22Rv1 (cell line): ENCODE measurements around the gene CRELD2.
A peak's percentile ranks its signal among the peaks of the same experiment; 100 is the strongest.

Source experiments
- H3K27ac ChIP-seq: fragments of 450-650 bp; 2 replicates; pipeline ENCODE4 v1.5.1; 2017
- ZFX ChIP-seq: fragments of 450-650 bp; IDR thresholded peaks from 2 replicates; pipeline ENCODE4 v1.6.1; 2017; ENCODE audit warnings: antibody characterized with exemption, borderline replicate concordance
- TF ChIP-seq, protein P1 (sequence below): fragments of 450-650 bp; IDR thresholded peaks from 2 replicates; pipeline ENCODE4 v1.5.1; 2017; ENCODE audit warnings: mild to moderate bottlenecking

CRELD2 gene

DNA sequence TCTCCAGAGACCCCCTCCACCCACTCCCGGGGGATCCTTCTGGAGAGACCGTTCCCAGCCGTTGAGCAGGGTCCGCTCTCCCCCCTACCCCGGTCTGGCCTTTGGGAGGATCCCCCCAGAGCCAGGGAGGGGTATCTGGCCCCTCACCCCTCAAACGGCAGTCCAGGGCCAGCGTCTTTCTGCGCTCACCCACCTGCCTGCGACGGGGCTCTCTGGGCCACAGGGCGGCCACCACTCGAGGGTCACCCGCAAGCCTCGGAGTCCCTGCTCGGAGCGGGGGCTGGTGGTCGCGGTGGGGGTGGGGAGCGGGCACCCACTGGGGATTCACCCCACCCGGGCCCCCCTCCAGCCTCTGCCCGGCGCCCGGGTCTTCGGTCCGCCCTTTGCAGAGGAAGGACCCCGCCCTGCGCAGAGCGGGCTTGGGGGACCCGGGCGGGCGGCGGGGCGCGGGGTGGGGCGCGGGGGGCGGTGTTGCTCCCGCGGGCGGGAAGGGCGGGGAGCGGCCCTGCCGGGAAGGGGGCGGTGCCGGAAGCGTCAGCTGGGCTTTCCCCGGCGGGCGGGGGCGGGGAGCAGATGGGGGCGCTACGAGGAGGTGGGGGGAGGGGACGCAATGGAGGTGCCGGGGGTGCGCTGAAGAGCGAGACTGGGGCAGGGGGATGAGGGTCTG, 16.6 kb downstream of the CRELD2 start:
- H3K27ac ChIP-seq = peak overlapping the region; percentile 57
- no peak for TF ChIP-seq ZFX
- TF ChIP-seq, protein P1, sequence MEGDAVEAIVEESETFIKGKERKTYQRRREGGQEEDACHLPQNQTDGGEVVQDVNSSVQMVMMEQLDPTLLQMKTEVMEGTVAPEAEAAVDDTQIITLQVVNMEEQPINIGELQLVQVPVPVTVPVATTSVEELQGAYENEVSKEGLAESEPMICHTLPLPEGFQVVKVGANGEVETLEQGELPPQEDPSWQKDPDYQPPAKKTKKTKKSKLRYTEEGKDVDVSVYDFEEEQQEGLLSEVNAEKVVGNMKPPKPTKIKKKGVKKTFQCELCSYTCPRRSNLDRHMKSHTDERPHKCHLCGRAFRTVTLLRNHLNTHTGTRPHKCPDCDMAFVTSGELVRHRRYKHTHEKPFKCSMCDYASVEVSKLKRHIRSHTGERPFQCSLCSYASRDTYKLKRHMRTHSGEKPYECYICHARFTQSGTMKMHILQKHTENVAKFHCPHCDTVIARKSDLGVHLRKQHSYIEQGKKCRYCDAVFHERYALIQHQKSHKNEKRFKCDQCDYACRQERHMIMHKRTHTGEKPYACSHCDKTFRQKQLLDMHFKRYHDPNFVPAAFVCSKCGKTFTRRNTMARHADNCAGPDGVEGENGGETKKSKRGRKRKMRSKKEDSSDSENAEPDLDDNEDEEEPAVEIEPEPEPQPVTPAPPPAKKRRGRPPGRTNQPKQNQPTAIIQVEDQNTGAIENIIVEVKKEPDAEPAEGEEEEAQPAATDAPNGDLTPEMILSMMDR = no peak

GRCh38 chr22:49935561-49935960, 17.1 kb downstream of the CRELD2 start:
- TF ChIP-seq, protein P1 = no peak
- TF ChIP-seq ZFX = no peak
- H3K27ac ChIP-seq = no peak overlapping the region

DNA sequence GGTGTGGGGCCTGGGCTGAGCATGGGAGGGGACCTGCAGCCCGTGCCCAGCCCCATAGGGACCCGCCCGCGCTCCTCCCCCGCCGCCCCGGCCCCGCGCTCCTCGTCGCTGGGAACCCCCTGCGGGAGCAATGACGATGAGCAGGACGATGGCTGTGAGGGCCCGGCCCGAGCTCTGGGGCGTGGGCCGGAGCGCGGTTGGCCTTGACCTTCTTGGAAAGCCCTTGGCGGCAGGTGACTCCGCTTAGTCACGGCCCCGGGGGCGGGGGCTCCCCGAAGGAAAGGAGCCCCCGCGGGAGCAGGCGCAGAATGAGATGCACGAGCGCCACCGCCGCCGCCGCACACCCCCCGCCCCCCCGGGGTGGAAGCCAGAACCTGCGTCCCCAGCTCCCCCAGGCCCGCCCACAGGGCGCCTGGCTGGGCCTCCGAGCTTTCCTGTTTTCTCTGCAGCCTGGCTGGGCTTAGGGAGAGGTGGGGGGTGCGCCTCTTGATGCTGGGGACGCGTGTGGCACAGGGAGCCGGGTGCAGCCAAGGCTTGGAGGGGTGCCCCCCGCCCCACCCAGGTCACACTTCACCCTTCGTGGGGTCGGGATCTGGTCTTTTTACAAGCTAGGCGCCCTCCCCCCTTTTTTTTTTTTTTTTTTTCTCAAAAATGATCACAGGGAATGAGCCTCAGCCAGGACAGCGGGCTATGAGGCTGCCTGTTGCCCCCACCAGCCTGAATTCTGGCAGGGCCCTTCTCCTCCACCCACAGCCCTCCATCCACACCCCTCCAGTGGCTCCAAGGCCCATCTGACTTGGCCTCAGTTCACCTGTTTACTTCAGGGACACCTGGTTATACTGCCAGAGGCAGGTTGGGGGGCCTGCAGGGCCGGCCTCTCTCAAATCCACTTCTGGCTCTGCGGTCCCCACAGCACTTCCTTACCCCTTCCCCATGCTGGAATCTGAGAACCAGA, 17.9 kb downstream of the CRELD2 start:
- H3K27ac ChIP-seq = no peak overlapping the region
- no peak for TF ChIP-seq ZFX
- TF ChIP-seq, protein P1 = no peak

DNA sequence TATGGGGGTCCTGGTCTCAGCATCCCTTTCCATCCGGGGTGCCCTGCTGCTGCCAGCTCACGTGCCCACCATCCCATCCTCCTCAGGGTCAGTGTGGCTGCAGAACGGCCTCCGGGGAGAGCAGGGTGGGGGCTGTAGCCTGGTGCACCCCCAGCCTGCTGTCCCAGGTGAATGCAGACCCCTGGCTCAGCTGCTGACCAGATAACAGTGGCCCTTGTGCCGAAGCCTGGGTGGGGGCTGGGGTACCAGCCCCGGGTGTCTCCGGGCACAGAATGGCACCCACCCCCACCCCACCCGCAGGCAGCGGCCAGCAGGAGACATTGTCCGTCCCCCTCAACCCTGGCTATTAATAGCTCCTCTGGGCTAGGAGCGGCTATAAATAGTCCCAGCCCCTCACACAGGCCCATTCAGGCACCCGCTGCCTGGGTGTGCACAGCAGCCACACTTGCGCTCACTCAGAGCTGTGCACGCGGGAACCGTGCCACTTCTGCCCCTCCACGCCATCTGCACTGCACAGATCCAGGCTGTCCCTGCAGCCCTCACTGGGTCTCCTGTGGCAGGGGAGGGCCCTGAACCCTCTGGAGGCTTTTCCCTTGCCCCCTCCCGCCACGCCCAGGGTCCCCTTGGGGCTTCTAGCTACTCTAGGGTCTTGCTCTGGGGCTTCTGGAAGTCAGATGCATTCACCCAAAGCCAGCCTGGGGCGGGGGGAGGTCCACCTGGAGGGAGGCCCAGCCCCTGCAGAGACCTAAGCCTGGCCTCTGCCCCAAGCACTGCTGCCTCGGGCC, 18.7 kb downstream of the CRELD2 start:
- TF ChIP-seq, protein P1 = no peak
- no peak overlapping the region for H3K27ac ChIP-seq

DNA sequence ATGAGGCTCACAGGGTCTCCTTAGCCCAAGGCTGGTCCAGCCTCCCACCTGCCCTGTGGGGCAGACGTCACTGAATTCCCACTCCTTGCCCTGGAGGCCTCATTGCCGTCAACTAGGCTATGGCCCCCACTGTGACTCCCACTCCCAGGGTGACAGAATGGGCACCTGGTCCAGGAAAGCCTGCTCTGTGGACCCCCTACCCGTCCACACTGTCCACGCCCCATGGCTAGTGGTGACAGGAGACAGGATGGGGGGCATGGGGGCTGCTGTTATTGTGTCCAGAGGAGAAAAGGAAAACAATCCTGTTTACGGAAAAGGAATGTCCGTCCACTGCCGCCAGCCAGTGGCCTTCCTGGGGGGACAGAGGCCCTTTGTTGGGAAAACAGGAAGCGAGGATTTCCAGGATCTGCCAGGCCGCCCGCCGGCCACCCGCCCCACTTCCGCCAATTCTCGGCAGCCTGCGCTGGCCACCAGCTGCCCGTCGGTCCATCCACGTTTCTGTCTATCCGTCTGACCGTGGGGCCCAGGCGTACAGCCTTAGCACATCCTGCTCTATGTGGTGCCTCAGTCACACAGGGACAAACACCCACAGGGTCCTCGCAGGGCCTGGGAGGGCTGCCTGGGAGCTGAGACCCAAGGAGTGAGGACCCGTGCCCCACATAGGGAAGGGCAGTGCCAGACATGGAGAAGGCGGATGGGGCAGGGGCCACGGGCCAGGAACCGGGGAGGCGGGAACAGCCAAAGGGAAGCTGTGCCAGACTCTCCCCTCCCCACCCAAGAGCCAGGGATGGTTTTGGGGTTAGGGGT, 19.5 kb downstream of the CRELD2 start:
- no peak for TF ChIP-seq ZFX
- TF ChIP-seq, protein P1 = no peak
- H3K27ac ChIP-seq = no peak overlapping the region

- H3K27ac ChIP-seq = no peak overlapping the region
- TF ChIP-seq, protein P1 = no peak
- no peak for TF ChIP-seq ZFX
Observed at GRCh38 chr22:49938565-49939136, 20.2 kb downstream of the CRELD2 start.
